HG03432 (cell line): ENCODE data around the gene KRT222.

Experiments
- ATAC-seq: cut with Tn5 transposase; IDR thresholded peaks from one replicate; pipeline ENCODE4 v1.9.1; 2021; ENCODE audit warnings: mild to moderate bottlenecking, moderate library complexity; ENCODE audit not compliant: unreplicated experiment

KRT222 gene

GRCh38 chr17:40615841-40616476 lies 49.0 kb downstream of the KRT222 start:
- no peak for ATAC-seq

DNA sequence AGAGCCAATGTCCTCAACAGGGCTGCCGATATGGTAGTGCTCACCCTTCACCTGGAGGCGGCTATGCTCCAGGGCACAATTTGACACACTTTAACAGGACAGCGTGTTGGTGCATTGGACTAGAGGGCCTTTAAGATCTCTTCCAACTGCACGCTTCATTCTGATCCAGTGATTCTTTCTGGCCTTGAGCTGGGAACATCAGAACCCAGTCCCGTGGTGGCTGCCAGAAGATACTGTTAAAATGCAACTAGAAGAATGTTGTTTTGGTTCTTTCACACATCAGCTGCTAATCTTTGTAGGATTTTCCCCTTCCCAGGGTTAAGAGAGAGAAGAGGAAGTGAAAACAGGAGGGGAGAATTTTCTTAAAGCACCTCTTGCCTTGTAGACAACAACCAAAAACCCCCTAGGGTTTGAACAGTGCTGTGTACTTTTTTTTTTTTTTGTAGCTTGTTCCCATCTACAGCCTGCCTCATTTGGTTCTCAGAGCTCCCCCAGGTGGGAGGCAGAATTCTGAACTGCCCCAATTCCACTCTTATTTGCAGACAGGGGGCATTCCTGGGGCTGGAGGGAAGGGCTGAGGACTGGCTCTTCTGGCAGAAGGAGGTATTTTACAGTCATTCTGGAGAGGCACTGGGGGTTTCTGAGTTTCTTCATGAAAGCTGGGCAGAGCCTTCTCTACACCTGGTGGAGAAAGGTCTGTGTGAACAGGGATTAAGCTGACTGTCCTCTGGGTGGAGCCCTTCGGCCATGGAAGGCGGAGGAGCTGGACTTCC lies 49.7 kb downstream of the KRT222 start:
- ATAC-seq, result peak; percentile 67

DNA sequence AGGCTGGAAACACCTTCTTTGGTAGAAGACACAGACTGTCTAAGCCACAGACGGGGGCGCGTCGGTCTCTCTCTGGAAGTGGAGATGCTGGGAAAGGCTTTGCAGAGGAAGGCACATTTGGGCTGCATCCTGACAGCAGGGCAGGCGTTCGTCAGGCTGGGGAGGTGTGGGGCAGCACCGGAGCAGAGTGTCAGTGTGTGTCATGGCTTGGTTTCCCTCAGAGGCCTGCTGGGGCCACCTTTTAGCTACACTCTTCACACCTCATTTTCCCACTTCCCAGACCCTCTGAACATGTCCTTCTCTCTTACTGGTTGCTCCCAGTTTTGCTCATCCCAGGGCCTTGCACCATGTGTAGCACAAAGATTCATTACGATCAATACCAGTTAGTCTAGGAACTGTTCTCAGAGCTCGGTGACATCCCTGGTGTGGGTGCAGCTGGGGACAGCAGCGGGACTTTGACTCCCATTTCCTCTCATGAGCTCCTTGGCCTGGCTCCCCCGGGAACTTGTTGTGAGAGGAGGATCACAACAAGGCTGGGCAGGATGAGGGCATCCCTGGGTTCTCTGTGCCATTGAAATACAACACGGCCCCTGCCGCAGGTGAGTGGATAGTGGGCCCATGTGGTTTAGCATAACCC lies 50.4 kb downstream of the KRT222 start:
- ATAC-seq, result peak; percentile 11

DNA sequence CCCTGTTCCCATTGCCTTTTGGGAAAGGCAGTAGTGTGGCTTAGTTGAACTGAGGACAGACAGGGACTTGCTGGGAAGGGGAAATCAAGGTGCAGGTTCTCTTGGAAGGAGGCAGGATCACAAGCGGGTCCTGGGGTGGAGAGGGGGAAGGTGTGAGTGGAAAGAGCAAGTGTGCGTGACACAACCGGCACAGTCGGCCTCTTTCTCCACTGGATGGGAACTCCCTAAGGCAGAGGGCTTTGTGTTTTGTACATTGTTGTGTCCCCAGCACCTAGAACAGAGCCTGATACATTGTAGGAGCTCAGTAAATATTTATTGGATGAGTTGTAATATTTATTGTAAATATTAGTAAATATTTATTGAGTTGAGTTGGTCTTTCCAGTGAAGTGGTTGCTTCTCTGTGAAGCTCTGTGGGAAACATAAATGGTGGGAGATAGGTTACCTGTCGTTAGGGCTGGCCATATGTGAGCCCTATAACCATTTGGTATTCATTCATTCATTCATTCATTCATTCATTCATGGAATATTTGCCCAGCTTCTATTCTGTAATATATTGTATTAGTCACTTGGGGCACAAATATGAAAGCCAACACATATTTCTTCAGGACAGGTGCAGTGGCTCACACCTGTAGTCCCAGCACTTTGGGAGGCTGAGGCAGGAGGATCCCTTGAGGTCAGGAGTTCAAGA lies 51.4 kb downstream of the KRT222 start:
- ATAC-seq, result no peak

DNA sequence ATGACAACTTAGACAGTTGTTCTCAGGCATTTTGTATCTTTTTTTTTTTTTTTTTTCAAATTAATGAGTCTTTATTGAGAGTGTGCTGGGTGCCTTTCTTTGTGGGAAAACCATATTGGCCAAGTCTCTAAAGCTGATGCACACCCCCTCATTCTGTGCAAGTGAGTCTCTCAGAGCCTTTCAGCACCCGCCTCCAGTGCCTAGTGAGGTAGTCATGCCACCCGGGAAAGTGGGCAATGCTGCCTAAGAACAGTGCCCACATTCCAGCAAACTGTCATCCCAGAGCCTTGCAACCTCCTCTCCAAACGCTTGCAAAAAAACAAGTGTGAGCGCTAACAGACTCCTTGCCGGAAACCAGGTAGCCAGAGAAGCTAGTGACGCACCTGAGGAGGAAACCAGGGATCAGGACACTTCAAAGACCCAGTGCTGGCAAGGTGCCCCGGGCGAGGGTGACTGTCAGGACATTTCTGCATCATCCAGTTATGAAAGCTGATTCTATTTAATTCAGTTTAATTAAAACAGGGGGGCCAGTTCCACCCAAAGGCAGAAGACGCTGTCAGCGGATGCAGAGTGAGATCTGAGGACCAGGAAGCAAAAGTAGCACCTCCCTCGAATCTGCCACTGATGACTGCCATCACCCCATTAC lies 52.3 kb downstream of the KRT222 start:
- no peak for ATAC-seq

- no peak for ATAC-seq
These were observed 53.0 kb downstream of the KRT222 start for GRCh38 chr17:40611840-40612474.

DNA sequence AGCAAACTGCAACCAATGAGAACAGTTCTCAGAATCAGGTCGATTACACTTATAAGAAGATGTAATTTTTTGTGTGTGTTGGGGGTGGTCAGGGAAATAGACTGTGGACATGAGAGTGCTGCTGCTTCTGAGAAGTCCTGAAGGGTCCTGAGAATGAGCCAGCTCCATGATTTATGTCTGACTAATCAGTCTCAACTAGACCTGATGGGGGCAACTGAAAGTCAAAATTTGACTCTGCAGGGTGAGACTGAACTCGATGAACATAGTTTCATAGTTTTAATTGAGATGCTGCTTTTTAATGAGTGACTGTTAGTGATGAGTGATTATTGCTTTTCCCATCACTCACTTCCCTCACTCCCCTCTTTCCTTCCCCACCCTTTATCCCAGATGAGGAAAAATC lies 54.6 kb downstream of the KRT222 start:
- ATAC-seq, result no peak

DNA sequence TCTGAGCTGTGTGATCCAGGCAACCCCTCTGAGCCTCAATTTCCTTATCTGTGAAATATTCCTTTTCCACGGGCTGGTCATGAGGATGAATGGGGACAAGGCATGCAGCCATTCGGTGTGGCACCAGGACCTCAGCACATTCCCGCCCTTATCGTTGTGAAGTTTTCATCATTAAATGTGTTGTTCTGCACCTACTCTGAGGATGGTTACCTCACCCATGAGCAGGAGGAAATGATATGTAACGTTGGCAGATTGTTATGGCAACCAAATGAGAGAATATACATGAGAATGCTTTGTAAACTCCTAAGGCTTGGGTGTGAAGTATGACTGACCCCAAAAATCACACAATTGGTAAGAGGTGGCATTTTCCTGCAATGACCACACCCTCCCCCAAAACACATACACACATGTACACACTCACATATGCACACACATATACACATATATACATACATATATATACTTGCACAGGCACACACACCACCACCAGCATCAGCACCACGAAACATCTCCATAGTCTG lies 56.9 kb downstream of the KRT222 start:
- no peak for ATAC-seq

DNA sequence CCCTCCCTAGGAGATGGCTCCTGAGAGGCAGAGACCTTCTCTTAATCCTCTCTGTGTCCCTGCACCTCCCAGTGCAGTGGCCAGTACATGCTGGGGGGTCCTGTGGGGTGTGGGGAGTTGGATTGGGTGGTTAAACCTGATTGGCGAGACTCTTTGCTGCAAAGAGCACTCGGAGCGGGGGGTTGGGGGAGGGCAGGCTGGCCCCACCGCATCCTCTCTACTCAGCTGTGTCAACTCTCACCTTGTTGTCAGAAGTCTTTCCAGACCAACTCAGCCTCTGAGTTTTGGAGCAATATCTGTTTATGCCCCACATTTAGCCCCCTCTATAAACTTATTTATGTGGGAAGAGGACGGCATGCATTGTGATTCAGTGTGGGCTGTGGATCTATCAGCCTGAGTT lies 57.3 kb downstream of the KRT222 start:
- ATAC-seq, result no peak

DNA sequence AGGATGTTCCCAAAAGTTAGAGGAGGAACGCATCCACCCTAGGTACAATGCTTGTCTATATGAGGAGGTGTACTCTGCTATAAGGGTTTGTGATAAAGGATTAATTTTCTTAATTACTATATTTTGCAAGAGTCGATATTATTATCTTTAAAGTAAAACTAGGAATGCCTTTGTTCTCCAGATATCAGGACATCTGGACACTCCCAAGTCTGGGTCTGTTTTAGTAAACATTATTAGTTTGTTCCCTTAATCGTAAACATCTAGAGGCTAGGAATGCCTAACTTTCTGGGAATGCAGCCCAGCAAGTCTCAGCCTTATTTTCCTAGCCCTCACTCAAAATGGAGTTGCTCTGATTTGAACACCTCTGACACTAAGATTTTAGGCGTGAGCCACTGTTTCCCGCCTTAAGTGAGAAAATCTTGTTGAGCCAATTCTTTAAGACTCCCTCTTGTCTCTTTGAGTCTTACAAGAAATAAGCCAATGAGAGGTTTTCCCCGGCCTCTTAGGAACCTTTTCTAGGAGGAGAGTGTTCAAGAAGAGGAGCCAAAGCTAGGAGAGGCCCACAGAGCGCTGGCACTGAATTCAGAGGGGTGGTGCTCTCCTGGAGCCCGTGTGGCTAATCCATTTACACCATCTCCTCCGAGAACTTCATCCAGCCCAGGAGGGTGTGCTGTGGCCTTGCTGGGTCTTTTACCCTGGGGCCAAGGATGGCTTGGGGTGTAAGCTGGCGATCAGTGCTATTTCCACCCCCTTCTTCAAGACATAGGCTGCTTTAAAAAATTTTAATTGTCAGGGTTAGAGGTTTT lies 58.2 kb downstream of the KRT222 start:
- no peak for ATAC-seq

DNA sequence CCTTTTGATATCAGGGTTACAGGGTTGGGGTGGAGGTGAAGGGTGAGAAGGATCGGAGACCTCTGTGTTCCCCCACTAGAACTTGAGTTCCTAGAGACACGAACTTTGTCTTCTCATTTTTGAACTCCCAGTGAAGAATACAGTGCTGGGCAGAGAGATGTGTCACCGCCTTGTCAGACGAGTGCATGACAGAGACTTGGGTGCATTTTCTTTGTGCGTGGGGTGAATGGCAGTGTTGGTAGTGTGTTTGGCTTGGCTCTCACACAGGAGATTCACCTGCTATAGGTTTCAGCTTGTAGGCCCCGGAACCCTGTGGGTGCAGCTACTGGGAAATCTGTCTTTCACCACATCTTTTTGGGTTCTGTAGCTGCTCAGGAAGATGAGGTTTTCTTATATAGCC lies 59.7 kb downstream of the KRT222 start:
- no peak for ATAC-seq
